WERI-Rb-1 (cell line): ENCODE results near the gene POLR2H.

Source experiments
- DNase-seq: peaks from one replicate; pipeline ENCODE4 v3.0.0-alpha.2; 2020
- H3K27ac ChIP-seq: fragments of 250-450 bp; sonication (Bioruptor Pico); 2 replicates; pipeline ENCODE4 v1.5.1; 2020; ENCODE audit warnings: mild to moderate bottlenecking, moderate library complexity
- H3K27me3 ChIP-seq: fragments of 250-450 bp; sonication (Bioruptor Pico); 2 replicates; pipeline ENCODE4 v1.5.1; 2021; ENCODE audit warnings: mild to moderate bottlenecking, low read depth, moderate library complexity; ENCODE audit not compliant: insufficient read depth, severe bottlenecking
- H3K36me3 ChIP-seq: fragments of 250-450 bp; sonication (Bioruptor Pico); 2 replicates; pipeline ENCODE4 v1.5.1; 2020; ENCODE audit warnings: mild to moderate bottlenecking, moderate library complexity
- H3K4me3 ChIP-seq: 2 replicates; pipeline ENCODE4 v1.5.1; 2011; ENCODE audit warnings: low read depth, mild to moderate bottlenecking, control low read depth, low read length
- H3K9me3 ChIP-seq: fragments of 250-450 bp; sonication (Bioruptor Pico); 2 replicates; pipeline ENCODE4 v1.5.1; 2021; ENCODE audit warnings: mild to moderate bottlenecking, moderate library complexity; ENCODE audit not compliant: severe bottlenecking
- TF ChIP-seq, protein P1 (sequence below): IDR thresholded peaks from 2 replicates; pipeline ENCODE4 v1.5.1; 2011; ENCODE audit warnings: low read depth, mild to moderate bottlenecking, control low read depth, inconsistent platforms, low read length

The POLR2H gene

DNA sequence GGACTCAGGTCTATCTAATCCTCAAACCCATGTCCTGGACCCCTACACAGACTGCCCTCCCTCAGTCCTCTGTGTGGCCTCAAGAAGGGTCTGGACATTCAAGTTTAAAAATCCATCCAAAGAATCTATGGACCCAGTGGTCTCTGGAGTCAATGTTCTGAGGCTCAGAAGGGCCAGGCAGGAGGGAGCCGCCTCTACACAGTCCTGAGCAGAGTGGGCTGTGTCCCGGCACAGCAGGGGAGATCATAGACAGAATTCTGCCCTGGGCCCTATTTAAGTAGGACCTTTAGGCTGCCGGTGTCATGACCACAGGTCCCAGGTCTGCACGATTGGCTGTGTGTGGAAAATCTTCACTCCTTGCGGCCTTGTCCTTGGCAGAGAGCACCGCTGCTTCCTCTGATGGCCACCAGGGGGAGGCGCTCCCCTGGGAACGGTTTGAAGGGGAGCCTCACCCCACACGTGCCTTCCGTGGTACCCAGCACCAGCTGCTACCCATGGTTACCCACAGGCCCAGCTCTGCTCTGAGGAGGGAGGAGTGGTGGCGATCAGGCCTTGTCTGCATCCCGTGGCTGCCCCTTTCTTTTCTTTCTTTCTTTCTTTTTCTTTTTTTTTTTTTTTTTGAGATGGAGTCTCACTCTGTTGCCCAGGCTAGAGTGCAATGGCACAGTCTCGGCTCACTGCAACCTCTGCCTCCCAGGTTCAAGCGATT, 56.3 kb downstream of the POLR2H start:
- TF ChIP-seq, protein P1, sequence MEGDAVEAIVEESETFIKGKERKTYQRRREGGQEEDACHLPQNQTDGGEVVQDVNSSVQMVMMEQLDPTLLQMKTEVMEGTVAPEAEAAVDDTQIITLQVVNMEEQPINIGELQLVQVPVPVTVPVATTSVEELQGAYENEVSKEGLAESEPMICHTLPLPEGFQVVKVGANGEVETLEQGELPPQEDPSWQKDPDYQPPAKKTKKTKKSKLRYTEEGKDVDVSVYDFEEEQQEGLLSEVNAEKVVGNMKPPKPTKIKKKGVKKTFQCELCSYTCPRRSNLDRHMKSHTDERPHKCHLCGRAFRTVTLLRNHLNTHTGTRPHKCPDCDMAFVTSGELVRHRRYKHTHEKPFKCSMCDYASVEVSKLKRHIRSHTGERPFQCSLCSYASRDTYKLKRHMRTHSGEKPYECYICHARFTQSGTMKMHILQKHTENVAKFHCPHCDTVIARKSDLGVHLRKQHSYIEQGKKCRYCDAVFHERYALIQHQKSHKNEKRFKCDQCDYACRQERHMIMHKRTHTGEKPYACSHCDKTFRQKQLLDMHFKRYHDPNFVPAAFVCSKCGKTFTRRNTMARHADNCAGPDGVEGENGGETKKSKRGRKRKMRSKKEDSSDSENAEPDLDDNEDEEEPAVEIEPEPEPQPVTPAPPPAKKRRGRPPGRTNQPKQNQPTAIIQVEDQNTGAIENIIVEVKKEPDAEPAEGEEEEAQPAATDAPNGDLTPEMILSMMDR: peak; percentile 98
- peak; percentile 72 for DNase-seq
- Histone ChIP-seq H3K9me3 (peaks cover 5% of the 10 kb centered on the region), H3K4me3 (no peak overlapping the region), H3K27me3 (no peaks in the 10 kb centered on the region), H3K36me3 (no peaks in the 10 kb centered on the region), H3K27ac (no peak overlapping the region)
